NCI-H1092 (cell line): Measurements from ENCODE around the gene BDNF.

Source experiments
- DNase-seq: peaks from one replicate; lab custom pipeline; 2025; lab: John Stamatoyannopoulos, UW

Gene BDNF

DNA sequence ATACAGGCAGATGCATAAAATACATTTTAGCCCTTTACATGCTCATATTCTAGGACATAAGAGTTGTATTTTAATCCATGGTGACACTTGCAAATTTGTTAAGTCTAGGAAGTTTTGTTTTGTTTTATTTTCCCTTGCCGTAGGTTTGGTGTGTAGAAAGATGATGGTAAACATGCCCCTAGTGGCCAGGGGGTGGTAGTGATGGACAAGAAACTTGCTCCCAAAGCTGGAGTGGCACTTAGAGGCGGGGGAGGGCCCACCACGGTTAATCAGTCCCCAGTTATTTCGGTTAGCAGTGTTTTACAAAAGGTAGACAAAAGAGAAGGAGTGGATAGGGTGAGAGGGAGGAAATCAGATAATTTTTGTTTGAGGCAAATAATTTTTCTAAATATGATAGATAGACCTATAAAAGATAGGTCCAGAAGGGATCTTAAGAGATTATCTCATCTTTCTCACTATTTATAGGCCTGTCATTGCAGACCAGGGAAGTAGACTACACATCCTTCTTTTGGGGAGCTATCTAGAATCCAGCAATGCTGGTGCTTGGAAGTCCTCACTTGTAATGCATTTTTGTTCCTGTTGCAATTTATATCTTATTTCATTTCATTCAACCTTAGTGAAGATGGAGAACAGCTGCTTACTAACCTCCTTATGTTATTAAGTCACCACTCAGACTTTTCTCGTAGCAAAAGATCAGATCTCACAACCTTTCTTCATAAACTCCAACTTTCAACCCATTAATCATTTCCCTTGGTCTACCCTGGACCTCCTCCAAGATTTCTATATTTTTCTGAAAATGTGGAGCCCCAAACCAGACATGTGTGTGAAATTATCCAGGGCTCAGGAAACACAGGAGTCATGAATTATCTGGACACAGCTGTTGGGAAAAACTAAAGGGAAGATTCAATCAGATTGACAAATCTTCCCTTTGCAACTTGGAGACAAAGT lies 5.9 kb upstream of the BDNF start:
- DNase-seq, result no peak

DNA sequence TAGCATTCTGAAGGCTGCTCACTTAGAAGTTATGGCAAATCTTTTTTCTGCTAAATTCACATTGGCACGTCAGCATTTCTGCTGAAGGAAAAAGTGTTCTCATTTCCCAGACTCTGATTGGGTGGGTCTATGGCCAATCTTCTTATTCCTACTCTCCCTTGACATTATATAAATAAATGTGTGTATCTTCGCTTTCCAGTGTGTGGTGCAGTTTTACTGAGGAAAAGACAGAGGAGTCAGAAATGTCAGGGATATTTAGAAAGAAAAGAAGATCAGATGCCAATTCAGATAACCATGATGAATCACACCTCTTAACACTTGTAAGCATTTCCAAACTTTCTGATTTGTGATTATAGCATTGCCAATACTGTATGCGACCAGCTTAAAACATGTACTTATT lies 3.2 kb upstream of the BDNF start:
- no peak for DNase-seq

DNA sequence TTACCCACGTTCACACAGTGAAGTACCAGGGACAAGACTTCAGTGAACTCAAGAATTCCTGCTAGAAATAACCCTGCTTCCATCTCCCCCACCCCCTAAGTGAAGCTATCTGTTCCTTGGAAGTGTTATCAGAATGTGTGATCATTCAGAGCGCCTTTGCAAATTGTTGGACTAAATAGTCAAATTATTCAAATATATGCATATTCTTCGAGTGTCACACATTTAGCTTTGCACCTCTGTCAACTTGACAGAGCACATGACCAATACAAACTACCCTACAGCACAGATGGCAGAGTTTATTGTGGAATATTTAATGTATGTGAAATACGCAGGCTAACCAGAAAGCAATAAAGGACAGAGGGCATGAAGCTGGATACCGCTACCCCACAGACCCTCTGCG lies 2.6 kb upstream of the BDNF start:
- no peak for DNase-seq

DNA sequence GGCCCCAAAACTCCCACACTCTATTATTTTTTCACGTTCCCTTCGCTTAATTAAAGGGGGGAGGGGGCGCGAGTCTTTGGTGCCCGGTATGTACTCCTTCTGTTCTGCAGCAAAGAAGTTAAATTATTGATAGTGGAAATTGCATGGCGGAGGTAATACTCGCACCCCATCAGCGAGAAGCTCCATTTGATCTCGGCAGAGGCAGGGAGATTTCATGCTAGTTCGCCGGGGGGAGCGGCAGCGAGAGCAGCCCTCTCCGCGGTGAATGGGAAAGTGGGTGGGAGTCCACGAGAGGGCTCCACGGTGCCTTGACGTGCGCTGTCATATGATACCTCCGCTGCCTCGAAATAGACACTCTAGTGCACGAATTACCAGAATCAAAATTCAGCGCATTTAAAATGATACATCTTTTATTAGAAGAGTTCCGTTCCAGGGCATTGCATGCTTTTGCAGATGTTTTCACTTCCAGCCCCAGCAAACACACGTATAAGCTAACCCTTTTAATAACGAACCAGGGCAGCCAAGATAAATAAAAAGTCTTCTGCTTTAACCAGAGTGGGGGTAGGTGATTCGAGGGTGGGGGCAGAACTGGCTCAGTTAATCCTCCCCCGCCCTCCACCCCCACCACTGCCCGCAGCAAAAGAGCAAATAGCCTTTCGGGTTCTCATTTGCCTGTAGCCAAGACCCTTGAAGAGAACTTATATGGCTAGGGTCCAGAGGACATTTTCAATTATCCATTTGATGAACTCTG lies 1.3 kb upstream of the BDNF start:
- peak; percentile 15 for DNase-seq

DNA sequence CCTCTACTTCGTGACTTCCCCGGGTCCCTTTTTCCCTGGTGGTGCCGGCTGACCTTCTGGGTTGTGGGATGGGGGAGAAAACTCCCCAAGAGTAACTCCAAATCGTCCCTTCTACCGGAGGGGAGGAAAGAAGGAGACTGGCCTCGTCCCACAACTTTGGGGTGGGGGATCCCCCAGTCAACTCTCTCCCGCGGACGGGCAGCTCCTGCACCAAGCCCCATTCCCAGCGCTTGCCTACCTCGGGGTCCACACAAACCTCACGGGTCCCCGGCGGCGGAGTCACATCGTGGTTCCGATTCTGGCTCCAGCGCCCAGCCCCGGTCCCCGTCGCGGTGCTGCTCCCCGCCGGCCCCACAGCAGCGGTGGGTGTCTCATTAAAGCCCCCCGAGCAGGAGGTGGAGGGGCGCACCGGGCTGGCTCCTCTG lies 317 bp downstream of the BDNF start:
- DNase-seq, result no peak

DNA sequence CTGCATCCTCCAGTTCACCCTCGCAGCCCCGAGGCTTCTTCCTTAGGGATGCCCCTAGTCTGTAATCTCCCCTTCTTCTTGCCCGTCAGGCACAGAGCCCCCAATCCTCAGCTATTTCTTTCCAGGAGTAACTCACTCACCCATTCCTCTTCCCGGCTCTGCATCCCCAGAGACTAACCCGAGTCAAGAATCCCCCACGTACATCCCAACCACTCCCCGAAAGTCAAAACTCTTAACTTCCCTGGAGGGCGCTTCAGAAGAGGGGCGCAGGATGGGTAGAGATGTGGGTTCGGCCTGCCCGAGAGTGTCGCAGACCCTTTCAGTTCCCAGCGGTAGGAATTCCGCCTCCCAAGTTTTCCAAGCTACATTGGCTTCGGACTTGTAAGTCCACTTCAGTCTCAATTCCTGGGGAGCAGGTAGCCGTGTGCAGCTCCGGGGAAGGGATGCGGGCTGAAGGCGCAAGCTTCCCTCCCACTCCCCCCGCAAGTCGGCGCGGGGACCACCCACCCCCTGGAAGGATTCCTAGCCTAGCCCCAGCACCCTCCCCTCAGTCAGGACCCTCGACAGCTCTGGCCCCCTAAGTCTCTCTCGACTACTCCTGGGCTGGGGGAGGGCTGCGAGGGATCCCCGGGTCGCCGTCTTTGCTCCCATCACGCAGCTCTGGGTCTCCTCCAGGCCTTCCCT lies 871 bp downstream of the BDNF start:
- no peak for DNase-seq

DNA sequence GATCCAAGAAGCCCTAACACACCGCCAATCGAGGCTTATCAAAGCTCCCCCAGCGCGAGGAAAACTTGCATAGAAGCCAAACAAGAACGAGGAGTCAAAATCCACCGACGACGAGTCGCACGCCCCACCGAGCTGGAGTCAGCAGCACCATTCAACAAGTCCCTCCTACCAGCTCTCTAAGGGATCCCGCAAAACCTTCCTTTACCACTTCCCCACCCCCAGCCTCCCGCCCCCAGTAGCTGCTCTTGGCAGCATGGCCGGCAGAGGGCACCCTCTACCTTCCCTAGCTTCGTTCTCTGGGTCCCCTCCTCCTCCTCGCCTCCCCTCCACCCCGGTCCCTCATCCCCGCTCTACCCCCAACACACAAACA lies 1.4 kb downstream of the BDNF start:
- DNase-seq, result peak; percentile 49

DNA sequence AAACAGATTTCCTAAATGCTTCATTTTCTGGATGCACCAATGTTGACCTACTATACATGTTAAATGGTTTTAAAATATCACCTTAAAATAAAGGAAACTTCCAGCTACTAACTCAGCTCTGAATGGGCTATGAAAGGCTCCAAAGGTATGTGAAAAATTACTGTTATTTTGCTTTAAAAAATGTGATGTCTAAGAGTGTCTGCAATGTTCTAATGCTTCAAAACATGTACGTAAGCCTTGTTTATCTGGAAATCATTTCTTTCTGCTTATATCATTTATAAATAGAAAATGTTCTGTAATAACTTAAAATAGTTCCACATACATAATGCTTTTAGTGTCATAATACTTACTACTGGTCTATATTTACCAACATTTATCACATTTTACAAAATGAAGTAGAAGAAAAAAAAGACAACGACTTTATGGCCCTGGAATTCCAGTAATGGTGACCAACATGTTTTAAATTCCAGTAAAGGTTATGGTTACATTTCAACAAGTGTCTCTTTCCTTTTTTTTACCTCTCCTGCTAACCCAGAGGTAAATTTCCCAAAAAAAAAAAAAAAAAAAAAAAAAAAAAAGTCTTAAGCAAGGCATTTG lies 2.5 kb downstream of the BDNF start:
- DNase-seq, result no peak

DNA sequence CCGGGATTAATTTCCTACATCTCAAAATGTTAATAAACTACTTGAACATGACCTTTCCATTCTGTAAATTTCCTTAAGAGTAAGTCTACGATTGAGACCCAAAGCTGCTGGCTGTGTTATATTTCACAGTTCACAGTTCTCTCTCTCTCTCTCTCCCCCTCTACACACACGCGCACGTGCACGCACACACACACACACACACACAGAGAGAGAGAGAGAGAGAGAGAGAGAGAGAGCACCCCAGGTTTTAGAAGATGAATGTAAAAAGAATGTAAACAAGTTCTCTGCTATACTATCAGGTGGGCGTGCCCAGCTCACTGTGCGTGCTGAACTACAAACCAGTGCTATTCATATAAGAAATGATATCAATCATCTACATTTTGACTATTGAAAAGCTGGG lies 3.3 kb downstream of the BDNF start:
- no peak for DNase-seq

DNA sequence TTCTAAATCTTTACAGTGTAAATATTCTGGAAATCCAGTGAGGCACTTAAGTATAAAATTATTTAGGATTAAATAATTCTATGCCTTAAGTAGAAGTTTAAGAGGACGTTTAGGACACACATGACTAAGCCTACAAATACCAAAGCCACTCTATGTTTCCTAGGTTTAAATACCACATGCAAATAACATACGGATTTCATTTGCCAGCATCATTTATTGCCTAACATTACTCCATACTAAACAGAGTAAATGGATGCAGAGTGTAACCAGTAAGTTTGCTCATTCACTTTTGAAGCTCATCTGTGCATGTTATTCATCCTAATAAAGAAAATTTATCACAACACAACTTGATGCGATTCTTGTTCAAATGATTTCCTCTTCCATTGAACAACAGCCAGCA lies 4.1 kb downstream of the BDNF start:
- no peak for DNase-seq

DNA sequence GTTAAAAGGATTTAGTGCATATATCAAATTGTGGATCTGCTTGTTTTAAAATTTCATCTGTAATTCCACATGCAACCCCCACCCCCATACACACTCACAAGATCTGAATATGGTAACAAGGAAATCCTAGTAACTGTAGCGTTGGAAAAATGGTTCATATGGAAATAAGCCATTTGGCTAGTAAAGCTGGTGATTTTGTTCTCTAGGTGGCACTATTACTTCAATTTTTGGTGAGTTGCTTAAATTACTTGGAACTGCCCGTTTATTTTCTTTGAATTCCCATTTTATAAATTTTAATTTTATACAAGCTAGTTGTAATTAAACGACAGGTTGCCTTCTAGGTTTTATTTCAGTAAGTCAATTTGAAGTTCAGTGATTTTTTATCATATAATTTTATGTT lies 5.3 kb downstream of the BDNF start:
- peak; percentile 13 for DNase-seq

DNA sequence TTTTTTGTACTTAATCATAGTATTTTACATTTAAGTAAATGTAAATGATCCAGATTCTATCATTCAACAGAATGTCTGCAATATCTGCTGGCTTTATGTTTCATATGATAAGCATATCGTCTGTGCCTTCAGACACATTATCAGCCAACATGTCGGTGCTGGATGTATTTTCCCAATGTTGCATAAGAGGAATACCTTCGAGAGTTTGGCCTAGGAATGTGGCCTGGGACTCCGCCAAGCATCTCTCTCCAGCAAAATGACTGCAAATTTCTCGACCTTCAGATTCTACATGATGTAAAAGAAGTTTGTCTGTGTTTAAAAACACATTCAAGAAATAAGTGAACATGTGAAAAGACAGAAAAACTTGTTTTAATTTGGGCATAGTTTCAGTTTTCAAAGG lies 6.9 kb downstream of the BDNF start:
- no peak for DNase-seq

DNA sequence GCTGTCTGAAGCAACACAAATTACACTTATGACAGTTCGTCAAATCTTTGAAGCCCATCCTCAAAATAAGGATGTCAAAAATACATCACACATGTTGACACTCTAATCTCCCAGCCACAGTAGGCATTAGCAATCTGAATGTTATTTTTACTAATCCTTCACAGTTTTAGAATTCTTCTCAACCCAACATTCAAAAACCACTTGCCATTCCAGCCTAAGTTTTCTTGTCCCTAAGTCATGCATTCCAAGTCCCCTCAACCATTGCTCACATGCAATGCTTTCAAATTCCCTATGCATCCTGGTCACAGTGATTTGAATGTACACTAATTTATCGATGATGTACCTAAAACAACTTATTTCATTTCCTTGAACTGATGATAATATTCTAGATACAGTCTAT lies 7.5 kb downstream of the BDNF start:
- DNase-seq, result no peak

DNA sequence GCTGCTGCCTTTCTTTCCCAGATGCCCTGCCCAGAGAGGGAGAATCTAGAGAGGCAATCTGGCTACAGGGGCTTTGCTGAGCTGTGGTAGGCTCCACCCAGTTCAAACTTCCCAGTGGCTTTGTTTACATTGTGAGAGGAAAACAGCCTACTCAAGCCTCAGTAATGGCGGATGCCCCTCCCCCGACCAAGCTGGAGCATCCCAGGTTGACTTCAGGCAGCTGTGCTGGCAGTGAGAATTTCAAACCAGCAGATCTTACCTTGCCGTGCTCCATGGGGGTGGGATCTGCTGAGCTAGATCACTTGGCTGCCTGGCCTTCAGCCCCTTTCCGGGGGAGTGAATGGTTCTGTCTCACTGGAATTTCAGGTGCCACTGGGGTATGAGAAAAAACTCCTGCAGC lies 12.2 kb downstream of the BDNF start:
- no peak for DNase-seq

DNA sequence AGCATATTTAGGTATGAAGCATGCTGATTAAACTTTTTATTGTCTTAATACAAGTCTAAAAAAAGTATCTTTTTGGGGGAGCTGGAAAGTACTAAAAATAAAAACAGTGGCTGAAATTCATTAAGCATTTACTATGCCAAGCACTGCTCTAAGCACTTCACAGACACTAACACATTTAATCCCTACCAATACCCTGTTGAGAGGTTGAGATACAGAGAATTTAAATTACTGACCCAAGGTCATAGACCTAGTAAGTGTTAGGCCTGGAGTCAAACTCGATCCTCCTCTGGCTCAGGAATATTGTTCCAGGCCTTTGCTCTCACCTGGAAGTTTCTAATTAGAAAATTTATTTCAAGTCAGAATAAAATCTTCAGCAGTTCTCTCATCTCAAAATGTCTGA lies 18.6 kb downstream of the BDNF start:
- no peak for DNase-seq

DNA sequence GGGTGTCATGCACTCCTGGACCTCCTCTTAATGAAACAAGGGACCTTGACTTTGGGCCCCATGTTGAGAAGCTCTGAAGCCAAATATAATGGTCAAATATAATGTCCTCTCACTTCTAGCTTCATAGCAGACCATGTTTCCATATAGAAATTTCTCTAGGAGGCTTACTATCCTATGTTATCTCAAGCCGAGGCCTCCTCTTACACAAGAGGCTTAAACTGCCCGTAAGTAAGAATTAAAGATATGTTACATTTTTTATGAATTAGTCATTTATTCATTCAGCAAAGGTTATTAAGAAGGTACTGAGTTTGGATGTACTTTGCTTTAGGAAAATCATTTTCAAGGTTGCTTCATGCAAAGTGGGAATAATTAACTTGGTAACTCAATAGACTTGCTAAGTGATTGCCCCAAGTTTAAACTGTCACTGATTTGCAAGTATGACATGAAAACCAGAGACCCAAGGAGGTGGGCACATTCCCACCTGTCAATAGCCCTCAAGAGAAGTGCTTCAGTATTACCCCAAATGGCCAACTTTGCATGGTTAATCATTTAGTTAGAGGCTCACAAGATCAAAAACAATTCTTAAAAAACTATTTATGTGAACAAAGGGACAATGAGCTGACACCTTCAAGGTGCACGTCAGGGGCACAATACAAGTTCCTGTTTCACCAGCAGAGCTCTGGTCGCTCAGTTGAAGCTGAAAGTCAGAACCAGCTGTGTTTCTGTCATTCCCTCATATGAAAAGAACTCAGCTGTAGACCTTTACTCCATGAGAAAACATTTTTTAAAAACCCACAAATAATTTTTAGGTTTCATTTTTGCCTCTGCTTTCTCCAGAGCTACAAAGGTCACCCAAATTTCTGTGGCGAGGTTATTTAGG lies 20.9 kb downstream of the BDNF start:
- no peak for DNase-seq

DNA sequence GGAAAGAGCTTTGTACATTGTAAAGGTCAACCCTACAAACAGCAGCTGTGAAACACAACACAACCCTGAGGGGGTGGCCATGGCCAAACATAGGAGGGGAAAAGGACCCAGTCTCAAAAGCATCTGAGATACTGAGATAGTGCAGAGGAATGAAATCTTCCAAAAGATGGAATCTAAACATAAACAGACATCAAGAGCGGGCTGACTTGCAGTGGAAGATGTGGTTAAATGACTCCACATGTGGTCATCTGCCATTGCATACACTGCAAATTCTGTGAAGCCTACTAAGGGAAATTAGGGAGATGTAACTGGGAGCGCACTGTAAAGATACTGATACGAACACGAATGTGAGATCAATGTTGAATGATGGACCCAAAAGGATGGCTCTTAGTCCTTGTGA lies 22.0 kb downstream of the BDNF start:
- DNase-seq, result no peak

DNA sequence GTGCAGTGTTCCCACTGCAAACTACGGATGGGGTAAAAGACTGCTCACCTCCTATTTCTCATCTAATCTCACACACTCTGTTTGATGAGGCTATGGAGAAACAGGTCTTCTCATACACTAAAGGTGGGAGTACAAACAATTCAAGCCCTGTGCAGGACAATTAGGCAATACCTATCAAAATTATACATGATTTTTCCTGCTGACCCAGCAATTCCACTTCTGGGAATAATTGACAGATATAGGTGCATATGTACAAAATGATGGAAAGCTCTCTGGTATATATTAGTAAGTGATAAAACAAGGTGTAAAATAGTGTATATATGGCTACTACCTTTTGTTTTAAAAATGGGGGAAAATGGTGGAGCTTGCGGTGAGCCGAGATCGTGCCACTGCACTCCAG lies 23.1 kb downstream of the BDNF start:
- no peak for DNase-seq

DNA sequence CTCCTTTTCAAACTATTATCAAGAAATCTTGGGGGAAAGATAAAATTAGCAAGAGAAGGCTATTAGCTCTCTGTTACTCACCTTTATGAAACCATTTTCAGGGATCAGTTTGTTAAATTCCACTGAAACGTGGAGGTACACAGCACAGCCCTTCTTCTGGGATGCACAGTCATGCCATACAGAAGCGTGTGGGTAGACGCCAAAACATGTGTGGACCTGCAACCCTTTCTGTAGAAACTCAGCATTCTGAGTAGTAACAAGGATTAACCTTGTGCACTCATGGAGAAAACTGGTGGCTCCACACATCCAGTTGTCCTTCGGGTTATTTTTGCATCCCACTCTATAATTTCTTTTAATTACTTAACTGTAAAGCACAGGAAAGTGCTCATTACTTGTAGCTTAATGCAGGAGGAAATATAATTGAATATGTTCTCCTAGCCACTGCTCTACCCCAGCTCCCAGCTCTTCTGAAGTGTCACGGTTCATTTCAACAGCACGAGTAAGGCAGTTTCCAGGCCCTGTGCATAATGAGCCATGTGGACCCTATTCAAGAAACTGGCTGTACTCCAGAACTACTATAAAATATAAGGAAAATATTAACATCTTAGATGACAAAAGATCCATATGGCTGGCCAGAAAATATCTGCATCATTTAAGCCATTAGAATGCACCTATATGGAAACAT lies 26.1 kb downstream of the BDNF start:
- no peak for DNase-seq

DNA sequence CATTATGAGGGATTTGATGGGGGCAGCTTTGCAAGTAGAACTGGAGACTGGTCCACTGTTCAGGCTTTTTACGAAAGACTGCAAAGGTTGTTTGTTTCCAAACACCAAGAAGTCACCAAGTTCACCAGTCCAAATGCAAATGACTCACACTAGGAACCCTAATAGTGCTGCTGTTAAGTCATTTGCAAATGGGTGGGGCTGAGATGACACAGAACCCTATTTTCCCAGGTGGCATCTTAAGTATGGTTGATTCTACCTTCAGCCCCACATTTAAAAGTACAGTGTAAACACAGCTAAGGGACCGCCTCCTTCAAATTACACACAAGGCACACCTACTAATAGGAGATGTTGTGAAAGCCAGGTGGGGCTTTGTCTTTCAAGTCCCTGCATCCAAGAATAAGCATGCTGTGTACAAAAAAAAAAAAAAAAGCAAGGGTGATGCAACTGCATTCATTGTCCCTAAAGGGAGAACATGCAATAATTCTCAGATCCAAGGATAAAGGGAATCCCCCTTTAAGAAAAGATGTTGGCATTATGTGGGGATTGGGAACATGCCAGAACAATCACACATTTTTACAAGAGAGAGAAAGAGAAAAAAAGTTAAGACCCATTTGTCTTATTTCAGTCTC lies 27.3 kb downstream of the BDNF start:
- DNase-seq, result no peak
